OCI-LY3 (cell line): Measurements from ENCODE around the gene TSPO.
"Not testable (repeated sequence)": the region's sequence is repeated elsewhere in the genome, so short reads cannot be mapped to it uniquely, and the experiment has no call there.

Experiments
- H2AFZ ChIP-seq: fragments of 200-600, 300-600 bp; shearing (Covaris generic); 2 replicates; pipeline ENCODE4 v1.6.0; 2014; ENCODE audit warnings: antibody characterized with exemption, low read depth, low read length
- H3K27ac ChIP-seq: fragments of 200-600, 300-600 bp; sonication (generic); 2 replicates; pipeline ENCODE4 v1.5.1; 2014; ENCODE audit warnings: mild to moderate bottlenecking, low read length, moderate library complexity, mixed read lengths
- H3K27me3 ChIP-seq: fragments of 200-600, 300-600 bp; sonication (generic); 2 replicates; pipeline ENCODE4 v1.6.1; 2014; ENCODE audit warnings: low read depth, low read length, mixed read lengths
- H3K36me3 ChIP-seq: fragments of 200-600, 300-600 bp; sonication (generic); replicated peaks from 2 replicates; pipeline ENCODE3; 2014; ENCODE audit warnings: low read depth, low read length, mixed read lengths
- H3K4me1 ChIP-seq: fragments of 300-600, 200-600 bp; sonication (generic); 2 replicates; pipeline ENCODE4 v1.6.1; 2014; ENCODE audit warnings: low read length, mixed read lengths
- H3K4me2 ChIP-seq: fragments of 200-600, 300-600 bp; sonication (generic); 2 replicates; pipeline ENCODE4 v1.6.1; 2014; ENCODE audit warnings: low read length, mixed read lengths
- H3K4me3 ChIP-seq: fragments of 300-600, 200-600 bp; sonication (generic); 2 replicates; pipeline ENCODE4 v1.5.1; 2014; ENCODE audit warnings: antibody characterized with exemption, mild to moderate bottlenecking, low read length, moderate library complexity
- H3K79me2 ChIP-seq: fragments of 300-600, 200-600 bp; shearing (Covaris generic); 2 replicates; pipeline ENCODE4 v1.6.1; 2014; ENCODE audit warnings: mild to moderate bottlenecking, low read length, mixed read lengths
- H3K9ac ChIP-seq: fragments of 300-600, 200-600 bp; shearing (Covaris generic); 2 replicates; pipeline ENCODE4 v1.6.0; 2014; ENCODE audit warnings: mild to moderate bottlenecking, low read length, moderate library complexity
- H3K9me3 ChIP-seq: fragments of 200-600, 300-600 bp; shearing (Covaris generic); 2 replicates; pipeline ENCODE4 v1.6.1; 2014; ENCODE audit warnings: low read length, mixed read lengths; ENCODE audit not compliant: insufficient read depth
- H4K20me1 ChIP-seq: fragments of 200-600, 300-600 bp; sonication (generic); 2 replicates; pipeline ENCODE4 v1.6.1; 2016; ENCODE audit warnings: low read length, mixed read lengths; ENCODE audit not compliant: insufficient read depth
- CTCF ChIP-seq: fragments of 200-600, 300-600 bp; sonication (generic); IDR thresholded peaks from 2 replicates; pipeline ENCODE4 v1.5.1; 2014; ENCODE audit warnings: antibody characterized with exemption, low read length, low read depth
- EZH2phosphoT487 ChIP-seq: fragments of 200-600 bp; shearing (Covaris generic); IDR thresholded peaks from 2 replicates; pipeline ENCODE4 v1.6.1; 2018; ENCODE audit warnings: antibody characterized with exemption, mixed run types, low read depth

Gene TSPO

GRCh38 chr22:43144949-43145348, 6.4 kb upstream of the TSPO start:
- Histone ChIP-seq H3K27ac (no peak overlapping the region), H3K4me1 (peaks cover 27% of the 10 kb centered on the region), H3K4me3 (no peak overlapping the region), H3K27me3 (no peaks in the 10 kb centered on the region), H3K79me2 (peaks cover 26% of the 10 kb centered on the region), H2AFZ (no peak overlapping the region), H3K9me3 (no peaks in the 10 kb centered on the region), H3K4me2 (no peak overlapping the region), H3K36me3 (peaks cover 17% of the 10 kb centered on the region), H4K20me1 (no peaks in the 10 kb centered on the region), H3K9ac (no peak overlapping the region)
- TF ChIP-seq EZH2phosphoT487, result no peak

GRCh38 chr22:43145371-43145770, 6.0 kb upstream of the TSPO start:
- not testable (repeated sequence) for H2AFZ ChIP-seq, H3K27me3 ChIP-seq, H3K9me3 ChIP-seq, H3K9ac ChIP-seq, H3K4me3 ChIP-seq, H3K27ac ChIP-seq, H4K20me1 ChIP-seq, H3K4me2 ChIP-seq
- Histone ChIP-seq H3K79me2 (peaks cover 23% of the 10 kb centered on the region), H3K36me3 (peaks cover 13% of the 10 kb centered on the region), H3K4me1 (peaks cover 27% of the 10 kb centered on the region)

GRCh38 chr22:43146332-43146731, 5.0 kb upstream of the TSPO start:
- Histone ChIP-seq H3K4me3 (peak overlapping the region; percentile 6; the same call in 1 of the 2 replicates), H3K4me1 (peaks cover 27% of the 10 kb centered on the region), H3K4me2 (peak overlapping the region; percentile 25), H2AFZ (peak overlapping the region; percentile 54), H3K79me2 (peaks cover 18% of the 10 kb centered on the region)
- not testable (repeated sequence) for H3K27ac ChIP-seq, H4K20me1 ChIP-seq, H3K9me3 ChIP-seq, H3K36me3 ChIP-seq, H3K27me3 ChIP-seq, H3K9ac ChIP-seq

- Histone ChIP-seq H2AFZ (peak overlapping the region; percentile 61; the same call in 1 of the 2 replicates), H3K79me2 (peaks cover 3% of the 10 kb centered on the region), H3K4me1 (peaks cover 30% of the 10 kb centered on the region), H3K27me3 (peaks cover 6% of the 10 kb centered on the region), H3K36me3 (no peaks in the 10 kb centered on the region), H3K27ac (no peak overlapping the region), H4K20me1 (no peaks in the 10 kb centered on the region), H3K4me3 (no peak overlapping the region), H3K4me2 (peak overlapping the region; percentile 45; the same call in 1 of the 2 replicates), H3K9ac (no peak overlapping the region), H3K9me3 (no peaks in the 10 kb centered on the region)
- TF ChIP-seq CTCF (no peak), EZH2phosphoT487 (no peak)
These were observed 3.5 kb upstream of the TSPO start for GRCh38 chr22:43147821-43148220.

GRCh38 chr22:43148581-43148980, 2.8 kb upstream of the TSPO start:
- Histone ChIP-seq H3K4me2 (no peak overlapping the region), H3K9ac (no peak overlapping the region), H3K27me3 (peaks cover 6% of the 10 kb centered on the region), H3K27ac (no peak overlapping the region), H3K4me1 (peaks cover 32% of the 10 kb centered on the region), H3K36me3 (no peaks in the 10 kb centered on the region), H3K9me3 (no peaks in the 10 kb centered on the region), H2AFZ (no peak overlapping the region), H3K4me3 (no peak overlapping the region), H4K20me1 (no peaks in the 10 kb centered on the region), H3K79me2 (no peaks in the 10 kb centered on the region)
- TF ChIP-seq CTCF (no peak), EZH2phosphoT487 (no peak)
